ENCODE measurements around the gene ITGB2.

Gene ITGB2

DNA sequence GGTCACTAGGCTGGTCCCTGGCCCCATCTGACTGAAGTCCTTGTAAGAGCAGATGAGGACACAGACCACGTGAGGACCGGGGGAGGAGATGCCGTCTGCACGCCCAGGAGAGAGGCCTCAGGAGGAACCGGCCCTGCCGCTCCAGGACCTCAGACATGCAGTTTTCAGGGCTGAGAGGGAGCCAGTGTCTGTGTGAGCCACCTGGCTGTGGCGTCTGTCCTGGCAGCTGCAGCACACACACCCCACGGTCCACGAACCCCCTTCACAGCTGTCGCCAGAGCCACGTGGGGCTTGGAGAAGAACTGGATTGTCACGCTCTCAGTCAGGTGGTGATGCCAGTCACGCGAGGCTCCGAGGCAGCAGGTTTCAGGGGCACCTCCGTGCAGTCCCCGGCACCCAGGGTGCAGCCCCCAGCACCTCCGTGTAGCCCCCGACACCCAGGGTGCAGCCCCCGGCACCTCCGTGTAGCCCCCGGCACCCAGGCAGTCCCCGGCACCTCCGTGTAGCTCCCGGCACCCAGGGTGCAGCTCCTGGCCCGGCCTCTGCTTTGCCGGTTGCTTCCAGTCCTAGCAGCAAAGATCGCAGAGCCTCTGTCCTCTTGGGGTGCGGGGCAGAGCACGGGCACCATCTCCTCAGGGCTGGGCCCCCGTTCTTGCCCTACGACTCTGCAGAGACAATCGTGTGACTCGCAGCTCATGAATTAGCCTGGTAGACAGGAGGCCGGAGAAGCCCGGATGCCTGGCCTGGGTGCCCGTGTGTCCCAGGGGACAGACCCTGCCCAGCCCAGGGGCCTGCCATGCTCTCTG, 83.8 kb downstream of the ITGB2 start:
- Histone ChIP-seq H3K27ac (ENCODE audit: low read depth, low read length) (no peak overlapping the region), H3K9me3 (ENCODE audit: control insufficient read depth, insufficient read depth, low read length) (no peaks in the 10 kb centered on the region), H3K9me2 (replicated peaks; ENCODE audit: control insufficient read depth, low read length) (no peaks in the 10 kb centered on the region), H3K36me3 (ENCODE audit: control insufficient read depth, low read length) (no peaks in the 10 kb centered on the region), H3K4me1 (ENCODE audit: control insufficient read depth, low read length) (no peaks in the 10 kb centered on the region), H3K4me3 (ENCODE audit: low read length) (no peak overlapping the region), H3K79me2 (ENCODE audit: control insufficient read depth, low read length) (no peaks in the 10 kb centered on the region), H3F3A (ENCODE audit: control insufficient read depth, insufficient read depth) (no peaks in the 10 kb centered on the region), H3K27me3 (ENCODE audit: control insufficient read depth, low read length) (peaks cover 11% of the 10 kb centered on the region), H3K4me2 (ENCODE audit: low read length) (no peak overlapping the region), H4K20me1 (ENCODE audit: control insufficient read depth, insufficient read depth, low read depth, low read length) (no peaks in the 10 kb centered on the region)
- TF ChIP-seq, protein P1, sequence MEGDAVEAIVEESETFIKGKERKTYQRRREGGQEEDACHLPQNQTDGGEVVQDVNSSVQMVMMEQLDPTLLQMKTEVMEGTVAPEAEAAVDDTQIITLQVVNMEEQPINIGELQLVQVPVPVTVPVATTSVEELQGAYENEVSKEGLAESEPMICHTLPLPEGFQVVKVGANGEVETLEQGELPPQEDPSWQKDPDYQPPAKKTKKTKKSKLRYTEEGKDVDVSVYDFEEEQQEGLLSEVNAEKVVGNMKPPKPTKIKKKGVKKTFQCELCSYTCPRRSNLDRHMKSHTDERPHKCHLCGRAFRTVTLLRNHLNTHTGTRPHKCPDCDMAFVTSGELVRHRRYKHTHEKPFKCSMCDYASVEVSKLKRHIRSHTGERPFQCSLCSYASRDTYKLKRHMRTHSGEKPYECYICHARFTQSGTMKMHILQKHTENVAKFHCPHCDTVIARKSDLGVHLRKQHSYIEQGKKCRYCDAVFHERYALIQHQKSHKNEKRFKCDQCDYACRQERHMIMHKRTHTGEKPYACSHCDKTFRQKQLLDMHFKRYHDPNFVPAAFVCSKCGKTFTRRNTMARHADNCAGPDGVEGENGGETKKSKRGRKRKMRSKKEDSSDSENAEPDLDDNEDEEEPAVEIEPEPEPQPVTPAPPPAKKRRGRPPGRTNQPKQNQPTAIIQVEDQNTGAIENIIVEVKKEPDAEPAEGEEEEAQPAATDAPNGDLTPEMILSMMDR (IDR thresholded peaks at IDR 0.05; ENCODE audit: low read depth, low read length, poor library complexity, severe bottlenecking): no peak
- no peak for TF ChIP-seq EZH2phosphoT487 (IDR thresholded peaks at IDR 0.05; ENCODE audit: borderline replicate concordance, low read length)

GRCh38 chr21:44836349-44836665, 84.4 kb downstream of the ITGB2 start:
- H3K9me3 ChIP-seq (ENCODE audit: control insufficient read depth, insufficient read depth, low read length): no peaks in the 10 kb centered on the region
- no peaks in the 10 kb centered on the region for H3K36me3 ChIP-seq (ENCODE audit: control insufficient read depth, low read length)
- no peak overlapping the region for H3K27ac ChIP-seq (ENCODE audit: low read depth, low read length)
- H3F3A ChIP-seq (ENCODE audit: control insufficient read depth, insufficient read depth): no peaks in the 10 kb centered on the region
- no peaks in the 10 kb centered on the region for H3K9me2 ChIP-seq (replicated peaks; ENCODE audit: control insufficient read depth, low read length)
- H3K4me3 ChIP-seq (ENCODE audit: low read length): no peak overlapping the region
- H3K4me1 ChIP-seq (ENCODE audit: control insufficient read depth, low read length): peaks cover 4% of the 10 kb centered on the region; the same call in 1 of the 2 replicates
- H4K20me1 ChIP-seq (ENCODE audit: control insufficient read depth, insufficient read depth, low read depth, low read length): no peaks in the 10 kb centered on the region
- H3K79me2 ChIP-seq (ENCODE audit: control insufficient read depth, low read length): no peaks in the 10 kb centered on the region
- no peak overlapping the region for H3K4me2 ChIP-seq (ENCODE audit: low read length)
- H3K27me3 ChIP-seq (ENCODE audit: control insufficient read depth, low read length): peaks cover 11% of the 10 kb centered on the region
- no peak for TF ChIP-seq EZH2phosphoT487 (IDR thresholded peaks at IDR 0.05; ENCODE audit: borderline replicate concordance, low read length)
- TF ChIP-seq, protein P1 (IDR thresholded peaks at IDR 0.05; ENCODE audit: low read depth, low read length, poor library complexity, severe bottlenecking): no peak

Data from DOHH2 (cell line).